ENCODE data around the gene TBC1D21. TPM values are rescaled to one million over a fixed set of nuclear protein-coding genes. Genes with fewer than 3 reads are reported as not detected.

Gene TBC1D21
- total RNA-seq, 3 donors from 2014 or later = not detected

- intact Hi-C loops (cut with DNase I; ENCODE audit: low total_unique reads) = no loop called here
These were observed 36.3 kb downstream of the TBC1D21 start for GRCh38 chr15:73909651-73910050.

GRCh38 chr15:73910522-73911303 is 37.3 kb downstream of the TBC1D21 start:
- no peaks in the 10 kb centered on the region for H3K36me3 ChIP-seq
- H3K9me3 ChIP-seq = no peaks in the 10 kb centered on the region
- intact Hi-C loops (cut with DNase I; ENCODE audit: low total_unique reads) = no loop called here
- no peaks in the 10 kb centered on the region for H3K27me3 ChIP-seq
- no peak for TF ChIP-seq POLR2A (IDR thresholded peaks at IDR 0.05)
- H3K27ac ChIP-seq = no peak overlapping the region
- no peak overlapping the region for H3K4me3 ChIP-seq
- DNase-seq (ENCODE audit: low spot score in 2 of 2) = no peak
- no peaks in the 10 kb centered on the region for H3K4me1 ChIP-seq

More at GRCh38 chr15:73909651-73910050, 36.3 kb downstream of the TBC1D21 start:
- no peak overlapping the region for H3K4me3 ChIP-seq
- no peaks in the 10 kb centered on the region for H3K9me3 ChIP-seq
- no peaks in the 10 kb centered on the region for H3K36me3 ChIP-seq
- no peak overlapping the region for H3K27ac ChIP-seq
- H3K4me1 ChIP-seq = no peaks in the 10 kb centered on the region
- H3K27me3 ChIP-seq = no peaks in the 10 kb centered on the region
- DNase-seq (ENCODE audit: low spot score in 2 of 2) = no peak
- TF ChIP-seq POLR2A (IDR thresholded peaks at IDR 0.05) (no peak), POLR2AphosphoS5 (IDR thresholded peaks at IDR 0.05) (no peak), CTCF (IDR thresholded peaks at IDR 0.05) (no peak)

- no peak overlapping the region for H3K27ac ChIP-seq
- intact Hi-C loops (cut with DNase I; ENCODE audit: low total_unique reads) = no loop called here
- H3K27me3 ChIP-seq = no peaks in the 10 kb centered on the region
- H3K9me3 ChIP-seq = no peaks in the 10 kb centered on the region
- H3K36me3 ChIP-seq = no peaks in the 10 kb centered on the region
- TF ChIP-seq POLR2AphosphoS5 (IDR thresholded peaks at IDR 0.05) (no peak), CTCF (IDR thresholded peaks at IDR 0.05) (no peak), POLR2A (IDR thresholded peaks at IDR 0.05) (no peak)
- no peaks in the 10 kb centered on the region for H3K4me1 ChIP-seq
- no peak for DNase-seq (ENCODE audit: low spot score in 2 of 2)
- no peak overlapping the region for H3K4me3 ChIP-seq
These were observed 38.7 kb downstream of the TBC1D21 start for GRCh38 chr15:73912030-73912596.

- H3K27ac ChIP-seq = no peak overlapping the region
- intact Hi-C loops (cut with DNase I; ENCODE audit: low total_unique reads) = no loop called here
- no peaks in the 10 kb centered on the region for H3K4me1 ChIP-seq
- no peaks in the 10 kb centered on the region for H3K27me3 ChIP-seq
- no peak for DNase-seq (ENCODE audit: low spot score in 2 of 2)
- no peaks in the 10 kb centered on the region for H3K9me3 ChIP-seq
- H3K36me3 ChIP-seq = no peaks in the 10 kb centered on the region
- TF ChIP-seq POLR2A (IDR thresholded peaks at IDR 0.05) = no peak
- TF ChIP-seq CTCF (IDR thresholded peaks at IDR 0.05) = no peak
- TF ChIP-seq POLR2AphosphoS5 (IDR thresholded peaks at IDR 0.05) = no peak
- no peak overlapping the region for H3K4me3 ChIP-seq
These were observed 40.8 kb downstream of the TBC1D21 start for GRCh38 chr15:73914145-73914544.

DNA sequence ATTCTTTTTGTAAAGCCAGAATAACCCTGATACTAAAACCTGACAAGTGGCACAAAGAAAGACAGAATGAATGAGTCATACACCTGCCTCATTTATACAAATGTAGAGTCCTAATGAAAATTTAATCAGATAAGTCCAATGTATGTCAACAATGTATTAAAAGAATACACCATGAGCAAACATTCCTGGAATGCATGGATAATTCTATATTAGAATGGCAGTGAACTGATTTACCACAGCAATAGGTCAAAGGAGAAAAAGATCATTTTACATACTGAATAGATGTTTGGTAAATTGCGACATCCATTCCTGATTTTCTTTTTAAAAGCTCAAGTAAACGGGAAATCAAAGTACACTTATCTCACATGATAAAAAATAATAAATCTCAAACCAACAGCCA is 41.7 kb downstream of the TBC1D21 start:
- H3K9me3 ChIP-seq = no peaks in the 10 kb centered on the region
- intact Hi-C loops (cut with DNase I; ENCODE audit: low total_unique reads) = no loop called here

More for the DNA sequence above, 41.7 kb downstream of the TBC1D21 start:
- no peak overlapping the region for H3K27ac ChIP-seq
- no peaks in the 10 kb centered on the region for H3K36me3 ChIP-seq
- H3K27me3 ChIP-seq = no peaks in the 10 kb centered on the region
- H3K4me1 ChIP-seq = no peaks in the 10 kb centered on the region
- H3K4me3 ChIP-seq = no peak overlapping the region
- no peak for DNase-seq (ENCODE audit: low spot score in 2 of 2)
- TF ChIP-seq CTCF (IDR thresholded peaks at IDR 0.05) (no peak), POLR2A (IDR thresholded peaks at IDR 0.05) (no peak), POLR2AphosphoS5 (IDR thresholded peaks at IDR 0.05) (no peak)
